HG02588 (cell line): ENCODE results near the gene ATP8B4.

Experiments
- ATAC-seq: cut with Tn5 transposase; IDR thresholded peaks from one replicate; pipeline ENCODE4 v1.9.1; 2021; ENCODE audit warnings: mild to moderate bottlenecking, moderate library complexity; ENCODE audit not compliant: unreplicated experiment

ATP8B4 gene

DNA sequence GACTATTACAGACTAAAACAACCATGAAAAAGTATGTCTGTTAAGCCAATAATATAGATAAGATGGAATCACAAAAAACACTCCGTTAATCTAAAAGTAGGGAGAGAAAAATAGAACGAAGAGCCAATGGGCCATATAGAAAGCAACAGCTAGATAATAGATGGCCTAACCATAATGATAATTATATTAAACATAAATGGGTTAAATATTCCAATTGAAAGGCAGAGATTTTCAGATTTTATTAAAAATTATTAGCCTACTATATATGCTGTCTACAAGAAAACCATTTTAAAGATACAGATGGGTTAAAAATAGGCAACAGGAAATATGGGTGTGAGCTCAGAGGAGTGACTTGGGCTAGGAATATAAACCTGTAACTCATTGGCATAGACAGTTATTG is 76.3 kb downstream of the ATP8B4 start:
- no peak for ATAC-seq

DNA sequence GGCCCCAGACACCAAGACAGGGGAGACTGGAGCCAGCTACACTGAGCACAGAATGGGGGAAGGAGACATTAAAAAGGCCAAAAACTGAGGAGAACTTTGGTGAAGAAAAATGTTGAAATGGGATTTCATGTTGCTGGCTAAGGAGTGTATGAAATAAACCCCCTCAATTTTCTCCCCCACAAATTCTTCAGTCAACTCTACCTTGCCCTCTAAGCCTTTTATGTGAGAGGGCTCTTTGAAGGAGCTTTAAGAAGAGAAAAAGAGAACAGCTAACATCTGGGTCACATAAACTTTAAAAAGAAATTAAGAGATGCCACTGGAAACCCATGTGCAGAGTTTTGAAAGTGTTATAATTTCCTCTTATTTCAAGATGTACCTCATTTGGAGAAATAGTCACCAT is 88.6 kb downstream of the ATP8B4 start:
- ATAC-seq: no peak

GRCh38 chr15:50028326-50028725 is 90.7 kb downstream of the ATP8B4 start:
- ATAC-seq: no peak

DNA sequence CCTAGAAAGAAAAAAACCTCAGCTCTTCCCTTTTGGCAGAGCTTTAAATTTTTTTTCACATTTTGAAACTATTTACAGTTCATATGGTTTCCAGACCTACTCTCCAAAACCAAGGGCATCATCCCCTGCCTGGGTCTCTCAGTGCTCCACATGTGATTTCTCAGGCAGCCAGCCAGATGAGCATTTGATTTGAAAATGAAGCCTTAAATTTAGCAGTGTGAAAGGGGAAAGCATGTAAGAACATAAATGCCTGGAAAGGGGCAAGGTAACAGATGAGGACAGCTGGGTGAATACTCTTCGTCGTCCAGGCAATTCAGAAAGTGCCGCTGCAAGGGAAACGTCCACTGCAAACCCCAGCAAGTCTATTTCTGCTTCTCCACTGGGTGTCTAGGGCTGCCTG is 94.8 kb downstream of the ATP8B4 start:
- ATAC-seq: no peak

DNA sequence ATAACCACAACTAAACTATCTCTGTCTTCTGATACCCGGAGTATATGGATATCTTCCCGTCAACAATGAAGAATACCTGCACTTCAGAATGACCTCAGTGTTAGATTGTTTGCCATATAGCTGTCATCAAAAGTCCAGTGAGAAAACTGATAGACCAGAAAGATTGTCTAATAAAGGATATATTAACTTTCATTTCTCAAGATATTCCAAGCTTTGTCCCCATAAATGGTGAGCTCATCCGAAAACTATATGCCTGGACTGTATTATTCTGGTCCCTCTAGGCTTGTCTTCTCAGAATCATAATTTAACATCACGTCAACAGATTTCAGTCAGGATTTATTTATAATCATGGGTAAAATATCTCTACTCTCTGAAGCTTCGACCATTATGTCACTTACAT is 100.5 kb downstream of the ATP8B4 start:
- ATAC-seq: no peak

DNA sequence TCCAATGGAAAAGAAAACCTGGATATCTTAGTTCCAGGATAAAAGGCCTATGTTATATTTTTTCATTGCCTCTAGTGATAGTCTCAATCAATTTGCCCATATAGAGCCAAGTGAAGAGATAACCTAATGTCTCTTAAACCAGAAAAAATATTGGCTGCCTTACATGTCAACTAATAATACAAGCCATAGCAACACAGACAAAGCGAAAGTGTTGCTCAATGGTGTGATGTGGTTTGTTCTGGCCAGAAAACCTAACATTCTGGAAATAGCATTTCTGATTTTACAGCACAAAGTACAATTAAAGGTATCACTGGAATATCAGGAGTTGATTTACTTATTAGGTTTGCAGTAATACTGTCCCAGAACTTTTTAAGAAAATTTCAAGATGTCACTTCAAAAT is 101.5 kb downstream of the ATP8B4 start:
- no peak for ATAC-seq

DNA sequence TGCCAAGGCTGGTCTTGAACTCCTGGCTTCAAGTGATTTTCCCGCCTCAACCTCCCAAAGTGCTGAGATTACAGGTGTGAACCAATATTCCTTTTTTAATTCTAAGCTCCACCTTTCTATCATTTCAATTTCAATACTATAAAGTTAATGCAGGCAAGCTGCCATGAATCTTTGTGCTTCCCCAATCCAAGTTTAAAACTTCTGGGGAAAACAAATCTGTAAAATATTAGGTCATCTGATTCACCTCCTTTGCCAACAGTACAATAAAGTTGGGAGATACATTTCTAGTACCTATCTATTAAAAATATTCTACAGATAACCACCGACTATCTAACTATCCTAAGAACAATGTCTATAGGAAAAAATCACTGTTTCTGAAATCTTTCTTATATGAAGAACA is 102.1 kb downstream of the ATP8B4 start:
- no peak for ATAC-seq

GRCh38 chr15:50012790-50013189 is 106.2 kb downstream of the ATP8B4 start:
- ATAC-seq: no peak

GRCh38 chr15:50009634-50010033 is 109.4 kb downstream of the ATP8B4 start:
- ATAC-seq: no peak

GRCh38 chr15:50003786-50004334 is 115.2 kb downstream of the ATP8B4 start:
- ATAC-seq: peak; percentile 99

DNA sequence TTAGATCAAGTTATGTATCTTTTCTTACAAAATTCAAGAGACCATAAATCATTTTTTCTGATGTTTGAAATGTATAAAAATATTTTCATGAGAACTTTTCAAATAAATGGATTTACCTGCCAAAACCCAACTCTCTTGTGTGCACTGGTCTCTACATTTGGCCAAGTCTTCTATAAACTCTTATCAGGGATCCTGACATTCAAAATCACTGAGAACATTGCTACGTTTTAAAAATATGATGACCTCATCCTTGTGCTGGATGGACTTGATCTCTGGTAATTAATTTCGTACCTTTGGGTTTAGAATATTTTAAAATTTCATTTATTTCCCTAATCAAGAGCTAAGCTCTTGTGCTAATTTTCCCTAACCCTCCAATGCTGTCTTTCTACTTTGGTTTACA is 127.4 kb downstream of the ATP8B4 start:
- ATAC-seq: no peak

GRCh38 chr15:49990835-49991545 is 128.0 kb downstream of the ATP8B4 start:
- ATAC-seq: no peak

GRCh38 chr15:49989498-49989897 is 129.5 kb downstream of the ATP8B4 start:
- no peak for ATAC-seq

DNA sequence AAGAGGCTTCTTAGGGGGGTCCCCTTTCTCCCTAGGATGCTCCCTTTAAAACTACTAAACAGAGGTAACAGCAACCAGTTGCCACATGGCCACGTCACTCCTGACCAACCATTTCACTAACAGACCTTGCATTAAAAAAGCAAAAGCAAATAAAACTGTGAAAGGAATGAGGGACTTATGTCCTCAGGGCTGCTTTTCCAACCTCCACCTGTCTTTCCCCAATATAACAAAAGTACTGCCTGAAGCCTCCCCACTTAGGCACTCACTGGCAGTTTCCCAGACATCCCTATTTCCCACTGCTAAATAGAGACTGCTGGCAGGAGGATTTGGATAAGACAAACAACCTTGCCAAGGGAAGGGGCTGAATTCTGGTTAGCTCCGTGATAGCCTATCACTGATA is 130.3 kb downstream of the ATP8B4 start:
- ATAC-seq: no peak

- ATAC-seq: no peak
Measured at GRCh38 chr15:49987896-49988295, 131.1 kb downstream of the ATP8B4 start.

DNA sequence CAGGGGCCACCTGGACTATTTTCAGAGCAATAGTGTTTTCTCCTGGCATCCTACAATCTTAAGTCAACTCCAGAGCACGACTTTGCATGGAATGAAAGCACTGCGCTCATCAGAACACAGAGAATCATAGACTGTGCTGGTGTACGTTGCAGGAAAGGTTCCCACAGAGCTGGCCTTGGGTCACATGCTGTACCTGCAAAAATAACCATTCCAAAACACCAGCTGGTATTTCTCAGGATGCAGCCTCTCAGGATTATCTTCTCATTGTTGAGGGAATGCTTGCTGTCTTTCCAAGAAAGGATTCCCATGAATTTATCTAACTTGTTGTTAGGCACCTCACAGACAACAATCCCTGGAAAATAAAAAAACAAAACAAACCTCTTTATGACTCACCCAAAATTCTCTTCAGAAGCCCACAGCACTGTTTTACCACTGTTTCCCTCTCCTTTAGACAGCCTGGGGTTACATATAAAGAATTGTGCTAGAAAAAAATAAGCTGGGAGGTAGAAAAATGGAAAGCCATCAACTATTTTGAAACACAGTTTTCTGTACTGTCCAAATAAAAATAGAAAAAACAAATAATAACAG is 131.7 kb downstream of the ATP8B4 start:
- ATAC-seq: no peak

GRCh38 chr15:49986326-49986725 is 132.7 kb downstream of the ATP8B4 start:
- ATAC-seq: no peak

GRCh38 chr15:49985463-49985862 is 133.6 kb downstream of the ATP8B4 start:
- no peak for ATAC-seq

DNA sequence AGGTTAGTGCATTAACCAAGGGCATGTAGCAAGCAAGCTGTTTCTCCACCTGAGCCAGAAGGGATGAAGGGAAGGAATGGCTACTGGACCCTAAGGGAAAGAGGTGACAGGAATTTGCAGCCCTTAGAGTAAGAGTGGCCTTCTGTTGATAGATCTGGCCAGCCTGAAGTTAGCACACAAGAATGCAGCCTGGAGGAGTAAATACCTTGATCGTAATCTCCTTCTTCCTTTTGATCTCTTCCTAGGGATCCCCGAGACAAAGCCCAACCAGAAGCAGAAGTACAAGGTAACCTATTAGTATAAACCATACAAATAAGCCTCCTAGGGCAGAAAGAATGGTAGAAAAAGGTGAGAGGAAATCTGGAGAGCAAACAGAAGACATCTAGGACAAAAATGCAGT is 134.6 kb downstream of the ATP8B4 start:
- ATAC-seq: no peak

DNA sequence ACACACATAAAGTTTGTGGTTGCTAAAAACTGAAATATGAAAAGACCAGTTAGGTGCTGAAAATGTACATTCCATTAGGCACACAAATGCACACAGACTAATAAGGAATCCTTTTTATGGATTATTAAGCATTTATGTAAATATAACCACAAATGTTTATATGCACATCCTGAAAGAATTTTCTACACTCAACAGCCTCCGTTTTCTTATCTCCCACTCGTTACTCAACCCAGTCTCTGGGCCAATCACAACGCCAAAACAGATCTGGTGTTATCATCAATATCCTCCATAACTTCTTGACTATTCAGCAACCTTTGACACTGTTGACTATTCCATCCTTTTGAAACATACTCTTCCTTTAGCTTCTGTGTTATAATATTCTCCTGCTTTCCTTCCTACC is 136.4 kb downstream of the ATP8B4 start:
- no peak for ATAC-seq

GRCh38 chr15:49979705-49980382 is 139.2 kb downstream of the ATP8B4 start:
- no peak for ATAC-seq

GRCh38 chr15:49978121-49978520 is 140.9 kb downstream of the ATP8B4 start:
- ATAC-seq: no peak
